WTC11 (cell line): ENCODE measurements around the gene PLPP4. TPM values are rescaled to one million over a fixed set of nuclear protein-coding genes. Genes with fewer than 3 reads are reported as not detected.

Experiments
- ATAC-seq: fragments of 200-7000 bp; cut with Tn5 transposase; 2 replicates; pipeline ENCODE4 v1.10.0; 2021; ENCODE audit warnings: mild to moderate bottlenecking, moderate library complexity
- CTCF ChIA-PET: fragments of 300-600 bp; sonication (Branson Sonifier 250); formaldehyde crosslinking; loops from one replicate; lab custom pipeline; 2021; ENCODE audit warnings: antibody characterized with exemption; lab: Charles Lee
- POLR2A ChIA-PET: fragments of 350-600 bp; sonication (Branson Sonifier 250); formaldehyde crosslinking; loops from one replicate; lab custom pipeline; 2021; ENCODE audit warnings: antibody characterized with exemption; lab: Charles Lee
- DNase-seq: peaks from one replicate; pipeline ENCODE4 v3.0.0; 2021; ENCODE audit warnings: low spot score
- H3K27ac Mint-ChIP-seq: 2 replicates; pipeline ENCODE4 v1.8.0; 2021; ENCODE audit warnings: mixed read lengths
- H3K27me3 Mint-ChIP-seq: 2 replicates; pipeline ENCODE4 v1.8.0; 2021; ENCODE audit warnings: low read depth, mild to moderate bottlenecking, moderate library complexity, mixed read lengths
- H3K36me3 Mint-ChIP-seq: 2 replicates; pipeline ENCODE4 v1.8.0; 2021; ENCODE audit warnings: mixed read lengths
- H3K4me1 Mint-ChIP-seq: 2 replicates; pipeline ENCODE4 v1.8.0; 2022; ENCODE audit warnings: mixed read lengths
- H3K4me3 Mint-ChIP-seq: 2 replicates; pipeline ENCODE4 v1.8.0; 2021; ENCODE audit warnings: mild to moderate bottlenecking, moderate library complexity, mixed read lengths
- H3K9me3 Mint-ChIP-seq: 2 replicates; pipeline ENCODE4 v1.8.0; 2021; ENCODE audit warnings: mixed read lengths
- ATF1 ChIP-seq: sonication (generic); formaldehyde crosslinking; IDR thresholded peaks from 2 replicates; pipeline ENCODE4 v1.8.1; 2023; ENCODE audit warnings: mild to moderate bottlenecking, moderate library complexity, missing genetic modification reagents
- ATF3 ChIP-seq: sonication (generic); formaldehyde crosslinking; conservative IDR thresholded peaks from 2 replicates; pipeline ENCODE4 v1.8.1; 2022; ENCODE audit warnings: mild to moderate bottlenecking, missing genetic modification reagents
- ERG ChIP-seq: fragments of 250-450 bp; sonication (Bioruptor Pico); IDR thresholded peaks from 2 replicates; pipeline ENCODE4 v1.8.0; 2021; ENCODE audit warnings: mild to moderate bottlenecking
- GABPB1 ChIP-seq: sonication (generic); formaldehyde crosslinking; IDR thresholded peaks from 2 replicates; pipeline ENCODE4 v1.8.1; 2023; ENCODE audit warnings: mild to moderate bottlenecking, missing genetic modification reagents
- GTF2I ChIP-seq: fragments of 250-450 bp; sonication (Bioruptor Pico); conservative IDR thresholded peaks from 2 replicates; pipeline ENCODE4 v1.4.0; 2021; ENCODE audit warnings: mild to moderate bottlenecking
- JUN ChIP-seq: sonication (generic); formaldehyde crosslinking; IDR thresholded peaks from 2 replicates; pipeline ENCODE4 v1.8.0; 2023; ENCODE audit warnings: mild to moderate bottlenecking, missing genetic modification reagents
- NFATC4 ChIP-seq: fragments of 250-450 bp; sonication (Bioruptor Pico); IDR thresholded peaks from 2 replicates; pipeline ENCODE4 v1.9.0; 2021; ENCODE audit warnings: mild to moderate bottlenecking
- RORB ChIP-seq: fragments of 250-450 bp; sonication (Bioruptor Pico); IDR thresholded peaks from 2 replicates; pipeline ENCODE4 v1.9.0; 2021; ENCODE audit warnings: mild to moderate bottlenecking
- TCF7 ChIP-seq: sonication (generic); formaldehyde crosslinking; IDR thresholded peaks from 2 replicates; pipeline ENCODE4 v1.8.0; 2022; ENCODE audit warnings: mild to moderate bottlenecking, low read depth, missing genetic modification reagents, moderate library complexity
- TEAD1 ChIP-seq: sonication (generic); formaldehyde crosslinking; IDR thresholded peaks from 2 replicates; pipeline ENCODE4 v1.8.0; 2022; ENCODE audit warnings: mild to moderate bottlenecking, missing genetic modification reagents
- ZNF396 ChIP-seq: fragments of 250-450 bp; sonication (Bioruptor Pico); IDR thresholded peaks from 2 replicates; pipeline ENCODE4 v1.8.0; 2021; ENCODE audit warnings: mild to moderate bottlenecking, moderate library complexity, borderline replicate concordance
- ZNF425 ChIP-seq: fragments of 250-450 bp; sonication (Bioruptor Pico); conservative IDR thresholded peaks from 2 replicates; pipeline ENCODE4 v1.9.0; 2021; ENCODE audit warnings: mild to moderate bottlenecking
- total RNA-seq: library from RNA; stranded (reverse); gene quantifications from 3 replicates; pipeline ENCODE4 v1.2.3, GENCODE V29; 2021
- TF ChIP-seq, protein P1 (sequence below): sonication (generic); formaldehyde crosslinking; IDR thresholded peaks from 2 replicates; pipeline ENCODE4 v1.8.0; 2022; ENCODE audit warnings: mild to moderate bottlenecking, missing genetic modification reagents
- TF ChIP-seq, protein P2 (sequence below): sonication (generic); formaldehyde crosslinking; IDR thresholded peaks from 2 replicates; pipeline ENCODE4 v1.8.0; 2022; ENCODE audit warnings: mild to moderate bottlenecking, missing genetic modification reagents
- TF ChIP-seq, protein P3 (sequence below): sonication (generic); formaldehyde crosslinking; IDR thresholded peaks from 2 replicates; pipeline ENCODE4 v1.8.0; 2023; ENCODE audit warnings: missing genetic modification reagents, mild to moderate bottlenecking, borderline replicate concordance

PLPP4 gene
- total RNA-seq, 1 experiment from 2014 or later: 0.15 TPM

DNA sequence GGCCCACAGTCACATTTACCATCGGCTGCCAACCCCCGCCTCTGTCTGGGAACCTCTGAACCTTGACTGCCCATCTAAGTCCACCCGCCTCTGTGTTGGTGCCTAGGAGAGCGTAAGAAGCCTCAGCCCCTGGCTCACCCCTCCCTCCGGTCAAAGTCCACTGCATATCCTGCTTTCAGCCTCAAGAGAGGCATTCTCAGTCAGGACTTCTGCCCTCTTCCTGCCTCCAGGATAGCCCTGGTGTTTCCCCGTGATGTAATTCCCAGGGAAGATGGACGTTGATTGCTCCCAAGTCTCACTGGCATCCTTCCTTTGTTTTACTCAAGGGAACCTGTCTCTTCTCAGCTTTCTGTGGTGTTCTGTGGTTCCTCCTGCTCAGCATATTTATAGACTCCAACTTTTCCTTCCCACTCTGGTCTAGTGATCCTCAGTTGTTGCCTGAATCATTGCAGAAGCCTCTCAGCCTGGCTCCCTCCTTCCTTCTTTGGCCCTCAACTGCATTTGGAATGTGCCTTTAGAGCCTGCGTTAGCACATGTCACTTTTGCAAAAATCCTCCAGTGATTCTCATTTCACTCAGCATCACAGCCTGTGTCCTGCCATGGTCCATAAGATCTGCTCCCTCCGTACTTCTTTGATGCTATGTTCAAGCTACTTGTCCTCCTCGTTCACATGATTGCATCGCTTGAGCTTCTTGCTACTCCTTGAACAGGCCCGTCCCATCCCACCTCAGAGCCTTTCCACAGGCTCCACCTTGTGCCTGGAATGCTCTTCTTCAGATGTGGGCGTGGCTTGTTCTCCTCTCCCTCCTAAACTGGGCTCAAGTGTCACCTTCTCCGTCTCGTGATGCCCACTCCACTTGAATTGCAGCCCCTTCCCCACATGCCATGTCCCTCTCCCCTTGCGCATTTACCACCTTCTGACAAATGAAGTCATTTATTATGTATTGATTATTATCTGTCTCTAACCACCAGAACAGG is 124.2 kb downstream of the PLPP4 start:
- ChIA-PET CTCF (interaction anchor here (0.9 to 1.3 kb wide), 2 partner anchors 20 to 65 kb away, joined by 4 read pairs; no protein-coding TSS in a partner anchor), POLR2A (no interaction called here)
- H3K4me3 Mint-ChIP-seq: no peak overlapping the region
- peaks cover 13% of the 10 kb centered on the region; the same call in 1 of the 2 replicates for H3K9me3 Mint-ChIP-seq
- peak; percentile 38 for DNase-seq
- H3K36me3 Mint-ChIP-seq: no peaks in the 10 kb centered on the region
- TF ChIP-seq TEAD1 (CRISPR knock-in tag) (peak; percentile 64; the same call in 1 of the 2 replicates), NFATC4 (CRISPR knock-in tag) (no peak)
- peaks cover 2% of the 10 kb centered on the region; the same call in 1 of the 2 replicates for H3K27me3 Mint-ChIP-seq
- no peak overlapping the region for H3K27ac Mint-ChIP-seq
- H3K4me1 Mint-ChIP-seq: peaks cover 19% of the 10 kb centered on the region
- peak; percentile 92 for ATAC-seq

- no peak for ATAC-seq
- no peak for DNase-seq
- CTCF ChIA-PET: no interaction called here
- Mint-ChIP-seq H3K4me1 (peaks cover 19% of the 10 kb centered on the region), H3K27ac (no peak overlapping the region), H3K9me3 (peaks cover 13% of the 10 kb centered on the region; the same call in 1 of the 2 replicates), H3K27me3 (no peaks in the 10 kb centered on the region), H3K36me3 (no peaks in the 10 kb centered on the region), H3K4me3 (no peak overlapping the region)
- no peak for TF ChIP-seq ATF1 (CRISPR knock-in tag)
- no peak for TF ChIP-seq GTF2I (CRISPR knock-in tag)
- no peak for TF ChIP-seq RORB
- TF ChIP-seq ZNF425: no peak
- TF ChIP-seq, protein P1, sequence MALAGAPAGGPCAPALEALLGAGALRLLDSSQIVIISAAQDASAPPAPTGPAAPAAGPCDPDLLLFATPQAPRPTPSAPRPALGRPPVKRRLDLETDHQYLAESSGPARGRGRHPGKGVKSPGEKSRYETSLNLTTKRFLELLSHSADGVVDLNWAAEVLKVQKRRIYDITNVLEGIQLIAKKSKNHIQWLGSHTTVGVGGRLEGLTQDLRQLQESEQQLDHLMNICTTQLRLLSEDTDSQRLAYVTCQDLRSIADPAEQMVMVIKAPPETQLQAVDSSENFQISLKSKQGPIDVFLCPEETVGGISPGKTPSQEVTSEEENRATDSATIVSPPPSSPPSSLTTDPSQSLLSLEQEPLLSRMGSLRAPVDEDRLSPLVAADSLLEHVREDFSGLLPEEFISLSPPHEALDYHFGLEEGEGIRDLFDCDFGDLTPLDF: no peak
- TF ChIP-seq NFATC4 (CRISPR knock-in tag): no peak
- TF ChIP-seq, protein P2, sequence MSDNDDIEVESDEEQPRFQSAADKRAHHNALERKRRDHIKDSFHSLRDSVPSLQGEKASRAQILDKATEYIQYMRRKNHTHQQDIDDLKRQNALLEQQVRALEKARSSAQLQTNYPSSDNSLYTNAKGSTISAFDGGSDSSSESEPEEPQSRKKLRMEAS (CRISPR knock-in tag): no peak
- TF ChIP-seq ZNF396 (CRISPR knock-in tag): no peak
- TF ChIP-seq GABPB1 (CRISPR knock-in tag): no peak
- no peak for TF ChIP-seq TCF7
- TF ChIP-seq ATF3 (CRISPR knock-in tag): no peak
- TF ChIP-seq, protein P3, sequence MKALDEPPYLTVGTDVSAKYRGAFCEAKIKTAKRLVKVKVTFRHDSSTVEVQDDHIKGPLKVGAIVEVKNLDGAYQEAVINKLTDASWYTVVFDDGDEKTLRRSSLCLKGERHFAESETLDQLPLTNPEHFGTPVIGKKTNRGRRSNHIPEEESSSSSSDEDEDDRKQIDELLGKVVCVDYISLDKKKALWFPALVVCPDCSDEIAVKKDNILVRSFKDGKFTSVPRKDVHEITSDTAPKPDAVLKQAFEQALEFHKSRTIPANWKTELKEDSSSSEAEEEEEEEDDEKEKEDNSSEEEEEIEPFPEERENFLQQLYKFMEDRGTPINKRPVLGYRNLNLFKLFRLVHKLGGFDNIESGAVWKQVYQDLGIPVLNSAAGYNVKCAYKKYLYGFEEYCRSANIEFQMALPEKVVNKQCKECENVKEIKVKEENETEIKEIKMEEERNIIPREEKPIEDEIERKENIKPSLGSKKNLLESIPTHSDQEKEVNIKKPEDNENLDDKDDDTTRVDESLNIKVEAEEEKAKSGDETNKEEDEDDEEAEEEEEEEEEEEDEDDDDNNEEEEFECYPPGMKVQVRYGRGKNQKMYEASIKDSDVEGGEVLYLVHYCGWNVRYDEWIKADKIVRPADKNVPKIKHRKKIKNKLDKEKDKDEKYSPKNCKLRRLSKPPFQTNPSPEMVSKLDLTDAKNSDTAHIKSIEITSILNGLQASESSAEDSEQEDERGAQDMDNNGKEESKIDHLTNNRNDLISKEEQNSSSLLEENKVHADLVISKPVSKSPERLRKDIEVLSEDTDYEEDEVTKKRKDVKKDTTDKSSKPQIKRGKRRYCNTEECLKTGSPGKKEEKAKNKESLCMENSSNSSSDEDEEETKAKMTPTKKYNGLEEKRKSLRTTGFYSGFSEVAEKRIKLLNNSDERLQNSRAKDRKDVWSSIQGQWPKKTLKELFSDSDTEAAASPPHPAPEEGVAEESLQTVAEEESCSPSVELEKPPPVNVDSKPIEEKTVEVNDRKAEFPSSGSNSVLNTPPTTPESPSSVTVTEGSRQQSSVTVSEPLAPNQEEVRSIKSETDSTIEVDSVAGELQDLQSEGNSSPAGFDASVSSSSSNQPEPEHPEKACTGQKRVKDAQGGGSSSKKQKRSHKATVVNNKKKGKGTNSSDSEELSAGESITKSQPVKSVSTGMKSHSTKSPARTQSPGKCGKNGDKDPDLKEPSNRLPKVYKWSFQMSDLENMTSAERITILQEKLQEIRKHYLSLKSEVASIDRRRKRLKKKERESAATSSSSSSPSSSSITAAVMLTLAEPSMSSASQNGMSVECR: no peak
- no peak for TF ChIP-seq JUN (CRISPR knock-in tag)
- TF ChIP-seq ERG (CRISPR knock-in tag): no peak
- TF ChIP-seq, all 79 proteins: peak for 0
- POLR2A ChIA-PET: no interaction called here
Observed at GRCh38 chr10:120582753-120583152, 125.7 kb downstream of the PLPP4 start.
